OCI-LY1 (cell line): ENCODE measurements around the gene OSER1.

Experiments
- H2AFZ ChIP-seq: fragments of 200-600 bp; sonication (generic), shearing (Covaris generic); 2 replicates; pipeline ENCODE4 v1.6.0; 2014; ENCODE audit warnings: antibody characterized with exemption, mild to moderate bottlenecking, low read length
- H3F3A ChIP-seq: fragments of 200-600 bp; sonication (generic), shearing (Covaris generic); 2 replicates; pipeline ENCODE4 v1.6.0; 2014; ENCODE audit warnings: mild to moderate bottlenecking, antibody characterized with exemption, low read length, moderate library complexity; ENCODE audit not compliant: insufficient read depth
- H3K27ac ChIP-seq: fragments of 200-600 bp; sonication (generic); 2 replicates; pipeline ENCODE4 v1.5.1; 2014; ENCODE audit warnings: low read length, mixed run types, mild to moderate bottlenecking, low read depth; ENCODE audit not compliant: poor library complexity, severe bottlenecking
- H3K27me3 ChIP-seq: fragments of 200-600 bp; sonication (generic); 2 replicates; pipeline ENCODE4 v1.6.0; 2014; ENCODE audit warnings: antibody characterized with exemption, mild to moderate bottlenecking, low read length, moderate library complexity; ENCODE audit not compliant: insufficient read depth
- H3K36me3 ChIP-seq: fragments of 200-600 bp; sonication (generic); 2 replicates; pipeline ENCODE4 v1.6.1; 2014; ENCODE audit warnings: mild to moderate bottlenecking, antibody characterized with exemption, low read length, moderate library complexity, mixed read lengths; ENCODE audit not compliant: insufficient read depth
- H3K4me1 ChIP-seq: fragments of 200-600 bp; sonication (generic); 2 replicates; pipeline ENCODE4 v1.5.1; 2014; ENCODE audit warnings: mild to moderate bottlenecking, low read length, moderate library complexity; ENCODE audit not compliant: insufficient read depth, severe bottlenecking
- H3K4me2 ChIP-seq: fragments of 200-600 bp; sonication (generic), shearing (Covaris generic); 2 replicates; pipeline ENCODE4 v1.6.1; 2014; ENCODE audit warnings: low read length
- H3K4me3 ChIP-seq: fragments of 200-600 bp; sonication (generic); 2 replicates; pipeline ENCODE4 v1.5.1; 2014; ENCODE audit warnings: low read length, low read depth, mild to moderate bottlenecking, mixed read lengths; ENCODE audit not compliant: poor library complexity, severe bottlenecking
- H3K79me2 ChIP-seq: fragments of 200-600 bp; shearing (Covaris generic); 2 replicates; pipeline ENCODE4 v1.6.1; 2016; ENCODE audit warnings: mixed run types, low read length, mixed read lengths; ENCODE audit not compliant: insufficient read depth
- H3K9ac ChIP-seq: fragments of 200-600 bp; sonication (generic), shearing (Covaris generic); 2 replicates; pipeline ENCODE4 v1.6.1; 2014; ENCODE audit warnings: mild to moderate bottlenecking, low read length, mixed read lengths
- H3K9me2 ChIP-seq: fragments of 200-600 bp; sonication (generic), shearing (Covaris generic); 2 replicates; pipeline ENCODE4 v1.6.1; 2014; ENCODE audit warnings: low read depth, mild to moderate bottlenecking, low read length, mixed read lengths
- H3K9me3 ChIP-seq: fragments of 200-600 bp; shearing (Covaris generic); 2 replicates; pipeline ENCODE4 v1.6.1; 2014; ENCODE audit warnings: low read length, mixed read lengths
- H4K20me1 ChIP-seq: fragments of 200-600 bp; sonication (generic), shearing (Covaris generic); 2 replicates; pipeline ENCODE4 v1.6.0; 2016; ENCODE audit warnings: mild to moderate bottlenecking, low read length; ENCODE audit not compliant: insufficient read depth
- EZH2 ChIP-seq: fragments of 200-600 bp; sonication (generic), shearing (Covaris generic); IDR thresholded peaks from 2 replicates; pipeline ENCODE4 v1.8.0; 2017; ENCODE audit warnings: borderline replicate concordance, mixed run types, mild to moderate bottlenecking, antibody characterized with exemption, low read length, moderate library complexity, mixed read lengths
- TF ChIP-seq, protein P1 (sequence below): fragments of 200-600 bp; sonication (generic), shearing (Covaris generic); IDR thresholded peaks from 2 replicates; pipeline ENCODE4 v1.5.1; 2017; ENCODE audit warnings: mild to moderate bottlenecking, antibody characterized with exemption, low read length, moderate library complexity, mixed read lengths

Gene OSER1

DNA sequence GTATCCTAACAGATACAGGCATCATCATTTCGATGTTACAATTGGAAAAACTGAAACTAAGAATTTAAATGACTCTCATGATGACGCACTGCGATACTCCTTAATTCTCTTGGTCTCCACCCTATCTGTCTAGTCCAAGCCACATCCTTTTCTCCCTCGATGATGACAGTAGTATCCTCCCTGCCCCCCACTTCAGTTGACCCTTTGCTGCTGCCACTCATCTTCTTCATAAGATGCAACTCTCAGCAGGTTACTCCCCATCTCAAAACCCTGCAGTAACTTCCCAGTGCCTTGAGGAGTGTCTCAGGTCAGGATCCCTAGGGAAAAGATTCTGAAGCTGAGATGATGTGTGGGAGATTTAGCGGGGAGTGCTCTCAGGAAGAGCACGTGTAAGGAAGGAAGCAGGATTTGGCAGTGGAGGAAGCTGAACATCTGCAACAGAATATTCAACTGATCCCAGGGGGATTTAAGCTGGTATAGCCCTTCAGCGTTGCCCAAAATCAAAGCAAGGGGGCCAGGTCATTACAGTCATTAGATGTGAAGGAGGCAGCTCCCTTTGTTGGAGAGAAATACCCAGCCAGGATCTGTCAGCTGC, 39.7 kb downstream of the OSER1 start:
- H3K9ac ChIP-seq: no peak overlapping the region
- H3K36me3 ChIP-seq: no peaks in the 10 kb centered on the region
- H3K4me2 ChIP-seq: no peak overlapping the region
- no peak overlapping the region for H3K27ac ChIP-seq
- H3K4me3 ChIP-seq: no peak overlapping the region
- H4K20me1 ChIP-seq: no peaks in the 10 kb centered on the region
- H3K9me3 ChIP-seq: no peaks in the 10 kb centered on the region
- H3K27me3 ChIP-seq: no peaks in the 10 kb centered on the region; the same call in 1 of the 2 replicates
- H3F3A ChIP-seq: no peaks in the 10 kb centered on the region
- H2AFZ ChIP-seq: no peak overlapping the region
- no peak for TF ChIP-seq EZH2
- TF ChIP-seq, protein P1, sequence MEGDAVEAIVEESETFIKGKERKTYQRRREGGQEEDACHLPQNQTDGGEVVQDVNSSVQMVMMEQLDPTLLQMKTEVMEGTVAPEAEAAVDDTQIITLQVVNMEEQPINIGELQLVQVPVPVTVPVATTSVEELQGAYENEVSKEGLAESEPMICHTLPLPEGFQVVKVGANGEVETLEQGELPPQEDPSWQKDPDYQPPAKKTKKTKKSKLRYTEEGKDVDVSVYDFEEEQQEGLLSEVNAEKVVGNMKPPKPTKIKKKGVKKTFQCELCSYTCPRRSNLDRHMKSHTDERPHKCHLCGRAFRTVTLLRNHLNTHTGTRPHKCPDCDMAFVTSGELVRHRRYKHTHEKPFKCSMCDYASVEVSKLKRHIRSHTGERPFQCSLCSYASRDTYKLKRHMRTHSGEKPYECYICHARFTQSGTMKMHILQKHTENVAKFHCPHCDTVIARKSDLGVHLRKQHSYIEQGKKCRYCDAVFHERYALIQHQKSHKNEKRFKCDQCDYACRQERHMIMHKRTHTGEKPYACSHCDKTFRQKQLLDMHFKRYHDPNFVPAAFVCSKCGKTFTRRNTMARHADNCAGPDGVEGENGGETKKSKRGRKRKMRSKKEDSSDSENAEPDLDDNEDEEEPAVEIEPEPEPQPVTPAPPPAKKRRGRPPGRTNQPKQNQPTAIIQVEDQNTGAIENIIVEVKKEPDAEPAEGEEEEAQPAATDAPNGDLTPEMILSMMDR: no peak
- no peaks in the 10 kb centered on the region for H3K79me2 ChIP-seq
- H3K9me2 ChIP-seq: no peaks in the 10 kb centered on the region
- no peaks in the 10 kb centered on the region for H3K4me1 ChIP-seq

GRCh38 chr20:44167736-44168135, 42.8 kb downstream of the OSER1 start:
- no peaks in the 10 kb centered on the region; the same call in 1 of the 2 replicates for H3K27me3 ChIP-seq
- TF ChIP-seq EZH2: no peak
- TF ChIP-seq, protein P1: no peak
- no peaks in the 10 kb centered on the region for H3K9me2 ChIP-seq
- no peak overlapping the region for H2AFZ ChIP-seq
- H3K79me2 ChIP-seq: no peaks in the 10 kb centered on the region
- no peak overlapping the region for H3K4me2 ChIP-seq
- H3K9me3 ChIP-seq: no peaks in the 10 kb centered on the region
- H3K9ac ChIP-seq: no peak overlapping the region
- H3F3A ChIP-seq: no peaks in the 10 kb centered on the region
- H3K27ac ChIP-seq: no peak overlapping the region
- H3K4me3 ChIP-seq: no peak overlapping the region
- no peaks in the 10 kb centered on the region for H4K20me1 ChIP-seq
- H3K4me1 ChIP-seq: no peaks in the 10 kb centered on the region
- H3K36me3 ChIP-seq: no peaks in the 10 kb centered on the region

DNA sequence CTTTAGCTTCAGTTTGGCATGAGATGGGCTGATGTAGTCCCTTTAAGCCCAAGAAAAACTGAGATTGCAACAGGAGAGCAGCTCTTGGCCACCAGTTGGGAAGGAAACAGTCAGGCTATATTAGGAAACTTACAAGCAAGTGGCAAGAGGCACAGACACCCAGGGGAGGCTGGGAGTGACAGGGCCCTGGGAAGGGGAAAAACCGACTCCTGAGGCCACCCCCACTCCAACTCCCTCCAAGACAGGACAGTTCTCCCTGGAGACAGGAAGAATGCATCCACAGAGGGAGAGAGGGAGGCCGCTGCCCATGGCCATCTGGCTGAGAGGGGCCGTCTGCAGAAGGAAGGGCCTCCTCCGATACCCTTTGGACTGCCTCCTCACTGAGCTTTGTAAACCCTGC, 44.1 kb downstream of the OSER1 start:
- Histone ChIP-seq H3K9me2 (no peaks in the 10 kb centered on the region), H3K4me2 (no peak overlapping the region), H3K79me2 (no peaks in the 10 kb centered on the region), H4K20me1 (no peaks in the 10 kb centered on the region), H3K4me1 (no peaks in the 10 kb centered on the region), H3F3A (no peaks in the 10 kb centered on the region), H2AFZ (no peak overlapping the region), H3K36me3 (no peaks in the 10 kb centered on the region), H3K9ac (no peak overlapping the region), H3K27me3 (no peaks in the 10 kb centered on the region; the same call in 1 of the 2 replicates), H3K9me3 (no peaks in the 10 kb centered on the region), H3K27ac (no peak overlapping the region), H3K4me3 (no peak overlapping the region)
- TF ChIP-seq, protein P1: no peak
- no peak for TF ChIP-seq EZH2
